Lung (tissue), 12 donors: ENCODE results near the gene ELF4. TPM values are rescaled to one million over a fixed set of nuclear protein-coding genes. Genes with fewer than 3 reads are reported as not detected.

Experiments
- ATAC-seq: fragments of 200-7000 bp; cut with Tn5 transposase; one replicate; pipeline ENCODE4 v1.9.1; 2020; ENCODE audit warnings: moderate number of reproducible peaks; ENCODE audit not compliant: insufficient read depth, low FRiP score
- DNase-seq, 3 donors: peaks; one replicate each; pipeline ENCODE4 v3.0.0-alpha.2; 2013 to 2017
- H3K27ac ChIP-seq, 2 donors: one replicate each; pipeline ENCODE4 v1.5.1; 2013; ENCODE audit warnings: mild to moderate bottlenecking in 2 of 2, moderate library complexity in 2 of 2, control low read depth in 1 of 2, inconsistent platforms in 1 of 2, low read depth in 1 of 2, low read length in 1 of 2
- H3K27me3 ChIP-seq, 3 donors: one replicate each; pipeline ENCODE4 v1.5.1; 2013; ENCODE audit warnings: low read length in 2 of 3; ENCODE audit not compliant: control insufficient read depth in 3 of 3, insufficient read depth in 3 of 3
- H3K36me3 ChIP-seq, 4 donors: one replicate each; pipeline ENCODE4 v1.5.1; 2013; ENCODE audit warnings: low read length in 4 of 4, mild to moderate bottlenecking in 1 of 4, moderate library complexity in 1 of 4; ENCODE audit not compliant: control insufficient read depth in 4 of 4, insufficient read depth in 4 of 4
- H3K4me1 ChIP-seq, 5 donors: one replicate each; pipeline ENCODE4 v1.5.1; 2013; ENCODE audit warnings: low read length in 5 of 5, mild to moderate bottlenecking in 2 of 5, moderate library complexity in 1 of 5; ENCODE audit not compliant: control insufficient read depth in 5 of 5, insufficient read depth in 5 of 5
- H3K4me3 ChIP-seq: one replicate; pipeline ENCODE4 v1.5.1; 2013; ENCODE audit warnings: mild to moderate bottlenecking, control low read depth, moderate library complexity
- H3K9ac ChIP-seq, 2 donors: one replicate each; pipeline ENCODE4 v1.5.1; 2013; ENCODE audit warnings: low read length in 2 of 2, control low read depth in 1 of 2; ENCODE audit not compliant: insufficient read depth in 1 of 2
- H3K9me3 ChIP-seq, 4 donors: one replicate each; pipeline ENCODE4 v1.5.1; 2013; ENCODE audit warnings: low read length in 3 of 4, mild to moderate bottlenecking in 1 of 4, moderate library complexity in 1 of 4; ENCODE audit not compliant: control insufficient read depth in 4 of 4, insufficient read depth in 3 of 4
- CTCF ChIP-seq: IDR thresholded peaks from 2 replicates; pipeline ENCODE4 v1.5.1; 2012; ENCODE audit warnings: mild to moderate bottlenecking; ENCODE audit errors: control extremely low read depth, extremely low read depth
- WGBS, 2 donors: extraction: QIAGEN DNeasy Blood & Tissue Kit; methylation state at CpG; one replicate each; pipeline ENCODE4 v1.1.7; 2013; 5-methylcytosine and 5-hydroxymethylcytosine counted together
- polyA plus RNA-seq, 2 donors: library from polyadenylated mRNA; stranded (reverse); fragments of 200-250 nt; gene quantifications; one replicate each; pipeline ENCODE4 v1.2.1, GENCODE V29; 2013
- total RNA-seq, 2 donors: library from RNA; depleted of rRNA in 1 of 2; stranded (reverse); fragments of >200 nt in 1 of 2; gene quantifications; one replicate each; pipeline ENCODE4 v1.2.1, GENCODE V29; 2014 to 2021
- donor health status: control.
- donor health status: control.
- donor health status: Bipolar disorder and iron deficiency.
- donor health status: healthy.
- donor health status: DM: yes; HTN: yes; CAD: no.

ELF4 gene
- total and polyA plus RNA-seq, 4 donors, result 5.9 to 24.5 (median 16.4) TPM

DNA sequence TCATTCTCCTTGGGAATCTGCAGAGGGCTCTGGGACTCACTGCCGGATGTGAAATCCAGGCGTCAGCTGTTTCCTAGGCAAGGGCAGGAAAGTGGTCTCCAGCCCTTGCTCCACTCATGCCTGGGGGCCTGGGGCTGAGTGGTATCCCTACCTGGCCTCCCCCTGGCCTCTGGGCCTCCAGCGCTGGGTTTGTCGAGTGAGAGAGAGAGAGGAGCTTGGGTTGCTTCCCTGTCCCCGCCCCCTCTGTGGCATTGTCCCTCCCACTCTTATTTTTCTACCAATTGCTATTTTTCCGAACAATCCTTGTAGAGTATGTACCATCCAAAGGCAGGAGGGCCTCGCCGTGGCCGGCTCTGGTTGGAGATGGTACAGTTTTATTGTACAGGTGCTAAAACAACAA is 53.1 kb downstream of the ELF4 start:
- Histone ChIP-seq H3K4me1 (no peaks in the 10 kb centered on the region), H3K4me3 (no peak overlapping the region), H3K36me3 (peaks cover 0 to 8% (median 6%) of the 10 kb centered on the region in 4 donors), H3K9ac (no peak overlapping the region), H3K27me3 (no peaks in the 10 kb centered on the region), H3K27ac (no peak overlapping the region), H3K9me3 (no peaks in the 10 kb centered on the region)
- TF ChIP-seq CTCF, result no peak
- ATAC-seq, result no peak
- WGBS, 2 donors, result 79 to 89% methylated on average over 7 to 9 of the region's 9 CpGs
- DNase-seq, result peak in 2 of 3 donors; percentile 23 to 52

GRCh38 chrX:130055899-130056298 is 54.4 kb downstream of the ELF4 start:
- 78 to 89% methylated on average over 16 to 18 of the region's 18 CpGs for WGBS, 2 donors
- H3K27ac ChIP-seq, result no peak overlapping the region
- no peak overlapping the region for H3K9ac ChIP-seq
- DNase-seq (no peak), ATAC-seq (no peak)
- TF ChIP-seq CTCF, result no peak
- no peaks in the 10 kb centered on the region for H3K4me1 ChIP-seq
- H3K4me3 ChIP-seq, result no peak overlapping the region
- no peaks in the 10 kb centered on the region for H3K27me3 ChIP-seq
- peaks cover 0 to 11% (median 10%) of the 10 kb centered on the region in 4 donors for H3K36me3 ChIP-seq
- peaks cover 0 to 2% (median 0%) of the 10 kb centered on the region in 4 donors for H3K9me3 ChIP-seq

DNA sequence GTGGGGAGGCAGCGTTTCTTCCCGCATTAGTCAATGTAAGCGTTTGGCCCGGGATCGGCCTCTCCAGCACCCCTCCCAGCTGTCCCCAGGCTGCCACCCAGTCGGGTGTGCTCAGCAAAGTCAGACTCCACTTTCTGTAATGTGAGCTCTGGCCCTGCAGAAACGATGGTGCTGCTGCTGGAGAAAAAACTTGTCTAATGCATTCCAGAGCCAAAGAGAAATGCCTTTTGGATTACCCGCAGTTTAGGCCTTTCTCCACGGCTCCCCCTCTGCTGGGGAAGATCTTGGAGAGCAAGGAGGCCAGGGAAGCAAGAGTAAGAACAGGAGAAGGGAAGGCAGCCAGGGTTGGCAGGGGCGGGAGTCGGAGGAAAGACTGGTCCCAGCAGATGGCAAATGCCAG is 55.2 kb downstream of the ELF4 start:
- WGBS, 2 donors, result 64 to 92% methylated on average over 11 of the region's 11 CpGs
- no peak for ATAC-seq
- H3K36me3 ChIP-seq, result peaks cover 0 to 11% (median 10%) of the 10 kb centered on the region in 4 donors
- DNase-seq, result peak in 2 of 3 donors; percentile 19 to 20
- no peaks in the 10 kb centered on the region for H3K4me1 ChIP-seq
- peaks cover 0 to 6% (median 1%) of the 10 kb centered on the region in 4 donors for H3K9me3 ChIP-seq
- H3K27ac ChIP-seq, result no peak overlapping the region
- H3K27me3 ChIP-seq, result peaks cover 0 to 4% (median 0%) of the 10 kb centered on the region in 3 donors
- no peak for TF ChIP-seq CTCF
- H3K9ac ChIP-seq, result no peak overlapping the region
- no peak overlapping the region for H3K4me3 ChIP-seq

GRCh38 chrX:130053236-130053635 is 57.1 kb downstream of the ELF4 start:
- H3K27me3 ChIP-seq, result peaks cover 0 to 4% (median 0%) of the 10 kb centered on the region in 3 donors
- no peak overlapping the region for H3K9ac ChIP-seq
- no peak for TF ChIP-seq CTCF
- no peak for ATAC-seq
- H3K9me3 ChIP-seq, result peaks cover 0 to 7% (median 3%) of the 10 kb centered on the region in 4 donors
- H3K27ac ChIP-seq, result no peak overlapping the region
- H3K4me3 ChIP-seq, result no peak overlapping the region
- peaks cover 0 to 19% (median 11%) of the 10 kb centered on the region in 4 donors for H3K36me3 ChIP-seq
- 81 to 87% methylated on average over 8 to 10 of the region's 10 CpGs for WGBS, 2 donors
- no peaks in the 10 kb centered on the region for H3K4me1 ChIP-seq
- DNase-seq, result no peak
